22Rv1 (cell line): ENCODE data around the gene SUPT3H.
"Not testable (repeated sequence)": the region's sequence is repeated elsewhere in the genome, so short reads cannot be mapped to it uniquely, and the experiment has no call there.

Source experiments
- H3K27ac ChIP-seq: fragments of 450-650 bp; 2 replicates; pipeline ENCODE4 v1.5.1; 2017
- CTCF ChIP-seq: fragments of 450-650 bp; IDR thresholded peaks from 2 replicates; pipeline ENCODE4 v1.5.1; 2017; ENCODE audit warnings: mild to moderate bottlenecking
- ZFX ChIP-seq: fragments of 450-650 bp; IDR thresholded peaks from 2 replicates; pipeline ENCODE4 v1.6.1; 2017; ENCODE audit warnings: antibody characterized with exemption, borderline replicate concordance

The SUPT3H gene

GRCh38 chr6:45054610-45055009 lies 323.1 kb downstream of the SUPT3H start:
- H3K27ac ChIP-seq = no peak overlapping the region
- no peak for TF ChIP-seq ZFX
- no peak for TF ChIP-seq CTCF

- TF ChIP-seq ZFX = no peak
- no peak for TF ChIP-seq CTCF
- H3K27ac ChIP-seq = no peak overlapping the region
Observed at GRCh38 chr6:45052325-45052724, 325.4 kb downstream of the SUPT3H start.

GRCh38 chr6:45049188-45049843 lies 328.4 kb downstream of the SUPT3H start:
- H3K27ac ChIP-seq = no peak overlapping the region
- TF ChIP-seq CTCF (no peak), ZFX (no peak)

- TF ChIP-seq ZFX = no peak
- no peak for TF ChIP-seq CTCF
- no peak overlapping the region for H3K27ac ChIP-seq
Observed at GRCh38 chr6:45047573-45047972, 330.2 kb downstream of the SUPT3H start.

GRCh38 chr6:45045253-45045601 lies 332.5 kb downstream of the SUPT3H start:
- H3K27ac ChIP-seq = no peak overlapping the region
- TF ChIP-seq ZFX = no peak
- no peak for TF ChIP-seq CTCF

GRCh38 chr6:45044510-45045252 lies 333.1 kb downstream of the SUPT3H start:
- no peak for TF ChIP-seq ZFX
- TF ChIP-seq CTCF = no peak
- H3K27ac ChIP-seq = peak overlapping the region; percentile 22; the same call in 1 of the 2 replicates

GRCh38 chr6:45044086-45044485 lies 333.6 kb downstream of the SUPT3H start:
- peak overlapping the region; percentile 22; the same call in 1 of the 2 replicates for H3K27ac ChIP-seq
- TF ChIP-seq ZFX (no peak), CTCF (no peak)

GRCh38 chr6:45042673-45043072 lies 335.1 kb downstream of the SUPT3H start:
- H3K27ac ChIP-seq = not testable (repeated sequence)
